ENCODE results near the gene LMAN2L. TPM values are rescaled to one million over a fixed set of nuclear protein-coding genes. Genes with fewer than 3 reads are reported as not detected.
A peak's percentile ranks its signal among the peaks of the same experiment; 100 is the strongest.

Gene LMAN2L
- total RNA-seq (16.0 TPM), polyA plus RNA-seq (10.9 TPM)
- long read RNA-seq, donor 1: 0 reads
- long read RNA-seq, donor 2, transcript LMAN2L-201 (8 exons, 2,397 nt): major isoform, 15 of 16 reads
- long read RNA-seq, donor 2, partial matches to known transcripts: 0 of 16 reads
- long read RNA-seq, donor 2, other reads (novel, unspliced or antisense): 0 of 16 reads
- long read RNA-seq, donor 3, transcript LMAN2L-201 (8 exons, 2,397 nt): major isoform, 5 of 7 reads
- long read RNA-seq, donor 3, partial matches to known transcripts: 0 of 7 reads
- long read RNA-seq, donor 3, other reads (novel, unspliced or antisense): 0 of 7 reads
- long read RNA-seq, donor 4, partial matches to known transcripts: 0 of 2 reads
- long read RNA-seq, donor 4, other reads (novel, unspliced or antisense): 0 of 2 reads
- long read RNA-seq, donor 5, transcript LMAN2L-201 (8 exons, 2,397 nt): major isoform, 14 of 14 reads
- long read RNA-seq, donor 5, partial matches to known transcripts: 0 of 14 reads
- long read RNA-seq, donor 5, other reads (novel, unspliced or antisense): 0 of 14 reads
- long read RNA-seq, donor 6, transcript LMAN2L-201 (8 exons, 2,397 nt): major isoform, 6 of 9 reads
- long read RNA-seq, donor 6, partial matches to known transcripts: 0 of 9 reads
- long read RNA-seq, donor 6, other reads (novel, unspliced or antisense): 0 of 9 reads
- long read RNA-seq, donor 7, transcript LMAN2L-201 (8 exons, 2,397 nt): major isoform, 7 of 8 reads
- long read RNA-seq, donor 7, partial matches to known transcripts: 0 of 8 reads
- long read RNA-seq, donor 7, other reads (novel, unspliced or antisense): 0 of 8 reads
- long read RNA-seq, donor 8, partial matches to known transcripts: 0 of 5 reads
- long read RNA-seq, donor 8, other reads (novel, unspliced or antisense): 0 of 5 reads
- long read RNA-seq, donor 9, partial matches to known transcripts: 0 of 4 reads
- long read RNA-seq, donor 9, other reads (novel, unspliced or antisense): 0 of 4 reads
- long read RNA-seq, donor 10, transcript LMAN2L-201 (8 exons, 2,397 nt): major isoform, 8 of 8 reads
- long read RNA-seq, donor 10, partial matches to known transcripts: 0 of 8 reads
- long read RNA-seq, donor 10, other reads (novel, unspliced or antisense): 0 of 8 reads

GRCh38 chr2:96739633-96740428, at the start of gene LMAN2L:
LMAN2L (minus strand) TSS chr2:96740064; CDS start chr2:96740040, 24 bp downstream.
- Histone ChIP-seq H3K27ac (ENCODE audit: low read depth in 1 of 2, low read length in 1 of 2) (peak within 1 kb of the TSS; percentile 11 to 72), H3K27me3 (ENCODE audit: control insufficient read depth in 2 of 2, insufficient read depth in 1 of 2, low read length in 1 of 2) (no peaks in the 10 kb centered on the region), H3K36me3 (ENCODE audit: control insufficient read depth in 2 of 2, insufficient read depth in 2 of 2, low read length in 1 of 2) (peaks cover 11 to 22% of the 10 kb centered on the region in 2 donors), H3K4me1 (ENCODE audit: control insufficient read depth in 2 of 2, insufficient read depth in 2 of 2, low read length in 2 of 2) (peaks cover 0 to 8% of the 10 kb centered on the region in 2 donors), H3K4me3 (ENCODE audit: low read length in 2 of 2) (peak within 1 kb of the TSS; percentile 58 to 80), H3K9me3 (ENCODE audit: control insufficient read depth in 2 of 2, insufficient read depth in 1 of 2, low read length in 1 of 2) (no peaks in the 10 kb centered on the region)
- DNase-seq (ENCODE audit: low read depth in 6 of 9, low spot score in 9 of 9): peak; percentile 91 to 99 (median 96)
- WGBS: under 1% methylated on average over 43 of the region's 43 CpGs

GRCh38 chr2:96789245-96789617, 49.4 kb upstream of the LMAN2L start:
- Histone ChIP-seq H3K9me3 (ENCODE audit: control insufficient read depth in 2 of 2, insufficient read depth in 1 of 2, low read length in 1 of 2) (no peaks in the 10 kb centered on the region), H3K4me3 (ENCODE audit: low read length in 2 of 2) (no peak overlapping the region), H3K27ac (ENCODE audit: low read depth in 1 of 2, low read length in 1 of 2) (no peak overlapping the region), H3K27me3 (ENCODE audit: control insufficient read depth in 2 of 2, insufficient read depth in 1 of 2, low read length in 1 of 2) (no peaks in the 10 kb centered on the region), H3K4me1 (ENCODE audit: control insufficient read depth in 2 of 2, insufficient read depth in 2 of 2, low read length in 2 of 2) (no peaks in the 10 kb centered on the region), H3K36me3 (ENCODE audit: control insufficient read depth in 2 of 2, insufficient read depth in 2 of 2, low read length in 1 of 2) (no peaks in the 10 kb centered on the region)
- 94% methylated on average over 6 of the region's 6 CpGs for WGBS
- DNase-seq (ENCODE audit: low read depth in 6 of 9, low spot score in 9 of 9): no peak

GRCh38 chr2:96788442-96789244, 48.8 kb upstream of the LMAN2L start:
- no peak overlapping the region for H3K4me3 ChIP-seq (ENCODE audit: low read length in 2 of 2)
- DNase-seq (ENCODE audit: low read depth in 6 of 9, low spot score in 9 of 9): no peak
- no peaks in the 10 kb centered on the region for H3K4me1 ChIP-seq (ENCODE audit: control insufficient read depth in 2 of 2, insufficient read depth in 2 of 2, low read length in 2 of 2)
- no peaks in the 10 kb centered on the region for H3K27me3 ChIP-seq (ENCODE audit: control insufficient read depth in 2 of 2, insufficient read depth in 1 of 2, low read length in 1 of 2)
- H3K36me3 ChIP-seq (ENCODE audit: control insufficient read depth in 2 of 2, insufficient read depth in 2 of 2, low read length in 1 of 2): no peaks in the 10 kb centered on the region
- no peaks in the 10 kb centered on the region for H3K9me3 ChIP-seq (ENCODE audit: control insufficient read depth in 2 of 2, insufficient read depth in 1 of 2, low read length in 1 of 2)
- 94% methylated on average over 17 of the region's 17 CpGs for WGBS
- no peak overlapping the region for H3K27ac ChIP-seq (ENCODE audit: low read depth in 1 of 2, low read length in 1 of 2)

- DNase-seq (ENCODE audit: low read depth in 6 of 9, low spot score in 9 of 9): no peak
- Histone ChIP-seq H3K4me3 (ENCODE audit: low read length in 2 of 2) (no peak overlapping the region), H3K27ac (ENCODE audit: low read depth in 1 of 2, low read length in 1 of 2) (no peak overlapping the region), H3K4me1 (ENCODE audit: control insufficient read depth in 2 of 2, insufficient read depth in 2 of 2, low read length in 2 of 2) (no peaks in the 10 kb centered on the region), H3K9me3 (ENCODE audit: control insufficient read depth in 2 of 2, insufficient read depth in 1 of 2, low read length in 1 of 2) (no peaks in the 10 kb centered on the region), H3K36me3 (ENCODE audit: control insufficient read depth in 2 of 2, insufficient read depth in 2 of 2, low read length in 1 of 2) (no peaks in the 10 kb centered on the region), H3K27me3 (ENCODE audit: control insufficient read depth in 2 of 2, insufficient read depth in 1 of 2, low read length in 1 of 2) (no peaks in the 10 kb centered on the region)
- 97% methylated on average over 3 of the region's 3 CpGs for WGBS
These were observed 47.5 kb upstream of the LMAN2L start for GRCh38 chr2:96787411-96787810.

- 96% methylated on average over 4 of the region's 4 CpGs for WGBS
- no peak for DNase-seq (ENCODE audit: low read depth in 6 of 9, low spot score in 9 of 9)
- Histone ChIP-seq H3K4me3 (ENCODE audit: low read length in 2 of 2) (no peak overlapping the region), H3K4me1 (ENCODE audit: control insufficient read depth in 2 of 2, insufficient read depth in 2 of 2, low read length in 2 of 2) (no peaks in the 10 kb centered on the region), H3K9me3 (ENCODE audit: control insufficient read depth in 2 of 2, insufficient read depth in 1 of 2, low read length in 1 of 2) (no peaks in the 10 kb centered on the region), H3K27me3 (ENCODE audit: control insufficient read depth in 2 of 2, insufficient read depth in 1 of 2, low read length in 1 of 2) (no peaks in the 10 kb centered on the region), H3K27ac (ENCODE audit: low read depth in 1 of 2, low read length in 1 of 2) (no peak overlapping the region), H3K36me3 (ENCODE audit: control insufficient read depth in 2 of 2, insufficient read depth in 2 of 2, low read length in 1 of 2) (no peaks in the 10 kb centered on the region)
These were observed 43.5 kb upstream of the LMAN2L start for GRCh38 chr2:96783388-96783787.

GRCh38 chr2:96775160-96775559, 35.3 kb upstream of the LMAN2L start:
- Histone ChIP-seq H3K36me3 (ENCODE audit: control insufficient read depth in 2 of 2, insufficient read depth in 2 of 2, low read length in 1 of 2) (no peaks in the 10 kb centered on the region), H3K9me3 (ENCODE audit: control insufficient read depth in 2 of 2, insufficient read depth in 1 of 2, low read length in 1 of 2) (peaks cover 0 to 3% of the 10 kb centered on the region in 2 donors), H3K27me3 (ENCODE audit: control insufficient read depth in 2 of 2, insufficient read depth in 1 of 2, low read length in 1 of 2) (no peaks in the 10 kb centered on the region), H3K4me1 (ENCODE audit: control insufficient read depth in 2 of 2, insufficient read depth in 2 of 2, low read length in 2 of 2) (peaks cover 0 to 14% of the 10 kb centered on the region in 2 donors), H3K27ac (ENCODE audit: low read depth in 1 of 2, low read length in 1 of 2) (no peak overlapping the region), H3K4me3 (ENCODE audit: low read length in 2 of 2) (no peak overlapping the region)
- 48% methylated on average over 1 of the region's 1 CpG for WGBS
- no peak for DNase-seq (ENCODE audit: low read depth in 6 of 9, low spot score in 9 of 9)

- H3K4me1 ChIP-seq (ENCODE audit: control insufficient read depth in 2 of 2, insufficient read depth in 2 of 2, low read length in 2 of 2): peaks cover 0 to 14% of the 10 kb centered on the region in 2 donors
- WGBS: 15% methylated on average over 7 of the region's 7 CpGs
- peak in 3 of 9 donors; percentile 40 to 67 (median 45) for DNase-seq (ENCODE audit: low read depth in 6 of 9, low spot score in 9 of 9)
These were observed 34.1 kb upstream of the LMAN2L start for GRCh38 chr2:96773922-96774321.

More at GRCh38 chr2:96773922-96774321, 34.1 kb upstream of the LMAN2L start:
- Histone ChIP-seq H3K27ac (ENCODE audit: low read depth in 1 of 2, low read length in 1 of 2) (peak overlapping the region in 1 of 2 donors; percentile 62), H3K9me3 (ENCODE audit: control insufficient read depth in 2 of 2, insufficient read depth in 1 of 2, low read length in 1 of 2) (peaks cover 0 to 3% of the 10 kb centered on the region in 2 donors), H3K36me3 (ENCODE audit: control insufficient read depth in 2 of 2, insufficient read depth in 2 of 2, low read length in 1 of 2) (no peaks in the 10 kb centered on the region), H3K4me3 (ENCODE audit: low read length in 2 of 2) (peak overlapping the region; percentile 18 to 43), H3K27me3 (ENCODE audit: control insufficient read depth in 2 of 2, insufficient read depth in 1 of 2, low read length in 1 of 2) (no peaks in the 10 kb centered on the region)
